ENCODE measurements around the gene SMURF1. TPM values are rescaled to one million over a fixed set of nuclear protein-coding genes. Genes with fewer than 3 reads are reported as not detected.

The SMURF1 gene
- total and polyA plus RNA-seq, 2 experiments from 2014 or later, result 6.8 to 19.1 TPM

- H4K20me1 ChIP-seq (ENCODE audit: insufficient read depth), result no peaks in the 10 kb centered on the region
- in situ Hi-C loops (cut with MboI), result no loop called here
- no peak overlapping the region for H3K4me3 ChIP-seq
- no peak for DNase-seq
- H3K9me3 ChIP-seq (ENCODE audit: low read depth), result no peaks in the 10 kb centered on the region
- TF ChIP-seq EZH2phosphoT487 (IDR thresholded peaks at IDR 0.05; ENCODE audit: insufficient read depth, low read depth) (no peak), EZH2 (IDR thresholded peaks at IDR 0.05; ENCODE audit: insufficient read depth, poor library complexity, severe bottlenecking) (no peak)
- peaks cover 70% of the 10 kb centered on the region for H3F3A ChIP-seq (ENCODE audit: insufficient read depth)
- H3K9ac ChIP-seq, result no peak overlapping the region
- H3K27ac ChIP-seq, result peak overlapping the region; percentile 99
- WGBS, 2 experiments (ENCODE audit: low coverage in 1 of 2, low lambda C conversion rate in 2 of 2, missing lambda C conversion rate in 2 of 2), result 97 to 98% methylated on average over 4 of the region's 4 CpGs
- peaks cover 83% of the 10 kb centered on the region for H3K4me1 ChIP-seq (ENCODE audit: insufficient read depth)
- no peak overlapping the region for H2AFZ ChIP-seq
- no peaks in the 10 kb centered on the region for H3K27me3 ChIP-seq (replicated peaks; ENCODE audit: insufficient read depth)
- peaks cover 88% of the 10 kb centered on the region for H3K79me2 ChIP-seq (ENCODE audit: insufficient read depth)
- H3K36me3 ChIP-seq (ENCODE audit: low read depth), result no peaks in the 10 kb centered on the region
- H3K9me2 ChIP-seq (ENCODE audit: insufficient read depth), result no peaks in the 10 kb centered on the region
- no peak overlapping the region for H3K4me2 ChIP-seq (ENCODE audit: unreplicated experiment)
Observed at GRCh38 chr7:99125505-99125865, 18.4 kb downstream of the SMURF1 start.

GRCh38 chr7:99124751-99125504 is 19.0 kb downstream of the SMURF1 start:
- H3K9me2 ChIP-seq (ENCODE audit: insufficient read depth), result no peaks in the 10 kb centered on the region
- H2AFZ ChIP-seq, result no peak overlapping the region
- H3K4me2 ChIP-seq (ENCODE audit: unreplicated experiment), result no peak overlapping the region
- H3K4me3 ChIP-seq, result no peak overlapping the region
- H4K20me1 ChIP-seq (ENCODE audit: insufficient read depth), result no peaks in the 10 kb centered on the region
- WGBS, 2 experiments (ENCODE audit: low coverage in 1 of 2, low lambda C conversion rate in 2 of 2, missing lambda C conversion rate in 2 of 2), result 94 to 98% methylated on average over 3 of the region's 3 CpGs
- H3K36me3 ChIP-seq (ENCODE audit: low read depth), result no peaks in the 10 kb centered on the region
- H3K9me3 ChIP-seq (ENCODE audit: low read depth), result no peaks in the 10 kb centered on the region
- in situ Hi-C loops (cut with MboI), result no loop called here
- H3F3A ChIP-seq (ENCODE audit: insufficient read depth), result peaks cover 76% of the 10 kb centered on the region
- peaks cover 87% of the 10 kb centered on the region for H3K4me1 ChIP-seq (ENCODE audit: insufficient read depth)
- H3K79me2 ChIP-seq (ENCODE audit: insufficient read depth), result peaks cover 88% of the 10 kb centered on the region
- no peak overlapping the region for H3K9ac ChIP-seq
- DNase-seq, result no peak
- TF ChIP-seq EZH2phosphoT487 (IDR thresholded peaks at IDR 0.05; ENCODE audit: insufficient read depth, low read depth), result no peak
- TF ChIP-seq EZH2 (IDR thresholded peaks at IDR 0.05; ENCODE audit: insufficient read depth, poor library complexity, severe bottlenecking), result no peak
- H3K27ac ChIP-seq, result peak overlapping the region; percentile 99; the same call in 1 of the 2 replicates
- no peaks in the 10 kb centered on the region for H3K27me3 ChIP-seq (replicated peaks; ENCODE audit: insufficient read depth)

- 87 to 90% methylated on average over 4 of the region's 4 CpGs for WGBS, 2 experiments (ENCODE audit: low coverage in 1 of 2, low lambda C conversion rate in 2 of 2, missing lambda C conversion rate in 2 of 2)
- Histone ChIP-seq H4K20me1 (ENCODE audit: insufficient read depth) (no peaks in the 10 kb centered on the region), H3K27ac (no peak overlapping the region), H3K9me3 (ENCODE audit: low read depth) (no peaks in the 10 kb centered on the region), H3K36me3 (ENCODE audit: low read depth) (no peaks in the 10 kb centered on the region), H3K79me2 (ENCODE audit: insufficient read depth) (peaks cover 88% of the 10 kb centered on the region), H3K9me2 (ENCODE audit: insufficient read depth) (no peaks in the 10 kb centered on the region), H3K27me3 (replicated peaks; ENCODE audit: insufficient read depth) (no peaks in the 10 kb centered on the region), H3K4me3 (no peak overlapping the region), H3F3A (ENCODE audit: insufficient read depth) (peaks cover 82% of the 10 kb centered on the region), H2AFZ (no peak overlapping the region), H3K4me2 (ENCODE audit: unreplicated experiment) (no peak overlapping the region), H3K9ac (no peak overlapping the region), H3K4me1 (ENCODE audit: insufficient read depth) (peaks cover 83% of the 10 kb centered on the region)
- no peak for TF ChIP-seq EZH2phosphoT487 (IDR thresholded peaks at IDR 0.05; ENCODE audit: insufficient read depth, low read depth)
- no peak for DNase-seq
- in situ Hi-C loops (cut with MboI), result no loop called here
Observed at GRCh38 chr7:99124236-99124635, 19.7 kb downstream of the SMURF1 start.

GRCh38 chr7:99123571-99124033 is 20.3 kb downstream of the SMURF1 start:
- peaks cover 76% of the 10 kb centered on the region for H3K4me1 ChIP-seq (ENCODE audit: insufficient read depth)
- H3K27me3 ChIP-seq (replicated peaks; ENCODE audit: insufficient read depth), result no peaks in the 10 kb centered on the region
- H3K36me3 ChIP-seq (ENCODE audit: low read depth), result no peaks in the 10 kb centered on the region
- WGBS, 2 experiments (ENCODE audit: low coverage in 1 of 2, low lambda C conversion rate in 2 of 2, missing lambda C conversion rate in 2 of 2), result 10 to 18% methylated on average over 1 of the region's 1 CpG
- peak; percentile 67 for DNase-seq
- H3K4me3 ChIP-seq, result no peak overlapping the region
- peaks cover 79% of the 10 kb centered on the region for H3F3A ChIP-seq (ENCODE audit: insufficient read depth)
- H3K9me3 ChIP-seq (ENCODE audit: low read depth), result no peaks in the 10 kb centered on the region
- no peaks in the 10 kb centered on the region for H3K9me2 ChIP-seq (ENCODE audit: insufficient read depth)
- H3K79me2 ChIP-seq (ENCODE audit: insufficient read depth), result peaks cover 88% of the 10 kb centered on the region
- H3K9ac ChIP-seq, result peak overlapping the region; percentile 25
- no peak overlapping the region for H2AFZ ChIP-seq
- peak overlapping the region; percentile 48 for H3K27ac ChIP-seq
- TF ChIP-seq EZH2phosphoT487 (IDR thresholded peaks at IDR 0.05; ENCODE audit: insufficient read depth, low read depth), result no peak
- no peak for TF ChIP-seq EZH2 (IDR thresholded peaks at IDR 0.05; ENCODE audit: insufficient read depth, poor library complexity, severe bottlenecking)
- H4K20me1 ChIP-seq (ENCODE audit: insufficient read depth), result no peaks in the 10 kb centered on the region
- in situ Hi-C loops (cut with MboI), result no loop called here
- H3K4me2 ChIP-seq (ENCODE audit: unreplicated experiment), result no peak overlapping the region

Data from GM23248 (cell line).